Skin epidermis (tissue), 12 donors: ENCODE data around the gene CAMK2A.

ENCODE experiments used
- H3K27ac ChIP-seq, 21 experiments: fragments of 200-600 bp; sonication (generic) in 11 of 21; one replicate each; pipeline ENCODE4 v1.5.0; 2020; ENCODE audit warnings: mild to moderate bottlenecking in 3 of 21, inconsistent platforms in 2 of 21, moderate library complexity in 2 of 21
- H3K4me3 ChIP-seq, 7 experiments: fragments of 200-600 bp; sonication (generic) in 2 of 7; one replicate each; pipeline ENCODE4 v1.5.0; 2020; ENCODE audit warnings: inconsistent platforms in 2 of 7, mild to moderate bottlenecking in 2 of 7, moderate library complexity in 1 of 7

CAMK2A gene

GRCh38 chr5:150317048-150318003 is 27.8 kb upstream of the CAMK2A start:
- peak overlapping the region in 8 of 21 experiments; percentile 2 to 70 (median 34) for H3K27ac ChIP-seq

GRCh38 chr5:150316320-150316719 is 26.7 kb upstream of the CAMK2A start:
- H3K27ac ChIP-seq, result peak overlapping the region in 2 of 21 experiments; percentile 54 to 68
- no peak overlapping the region for H3K4me3 ChIP-seq

More at GRCh38 chr5:150317048-150318003, 27.8 kb upstream of the CAMK2A start:
- no peak overlapping the region for H3K4me3 ChIP-seq

GRCh38 chr5:150315245-150315644 is 25.7 kb upstream of the CAMK2A start:
- no peak overlapping the region for H3K4me3 ChIP-seq
- no peak overlapping the region for H3K27ac ChIP-seq

DNA sequence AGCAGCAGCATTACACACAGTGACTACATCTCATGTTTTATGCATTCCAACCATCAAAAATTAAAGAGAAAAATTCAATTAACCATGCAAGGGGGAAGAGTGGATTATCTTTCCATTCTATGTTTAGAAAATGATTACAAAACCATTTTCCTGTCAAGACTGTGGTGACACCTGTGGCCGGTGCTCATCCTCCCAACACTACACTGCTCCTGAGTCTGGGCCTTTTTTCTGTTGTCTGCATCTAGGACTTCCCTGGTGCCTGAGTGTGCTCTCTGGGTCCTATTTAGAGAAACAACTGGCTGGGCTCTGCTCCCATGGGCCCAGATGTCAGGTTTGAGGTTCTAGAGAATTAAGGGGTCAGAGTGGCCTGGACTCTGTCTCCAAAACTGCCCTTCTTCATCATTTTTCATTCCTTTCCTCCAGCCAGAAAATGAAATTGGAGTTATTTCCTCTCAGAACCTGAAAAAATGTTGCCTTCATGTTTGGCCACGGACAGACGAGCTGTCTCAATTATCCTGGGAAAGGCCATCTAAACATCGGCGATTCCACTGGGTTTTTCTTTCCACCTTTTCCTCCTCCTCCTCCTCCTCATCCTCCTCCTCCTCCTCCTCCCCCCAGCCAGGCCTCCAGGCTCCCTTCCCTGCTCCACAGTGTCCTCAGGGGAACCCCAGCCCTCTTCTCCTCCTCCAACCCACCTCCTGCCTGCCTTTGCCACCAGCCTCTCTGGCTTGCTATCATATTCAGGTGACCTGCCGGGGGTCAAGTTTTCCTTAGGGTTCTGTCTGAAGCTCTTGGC is 24.5 kb upstream of the CAMK2A start:
- no peak overlapping the region for H3K27ac ChIP-seq

DNA sequence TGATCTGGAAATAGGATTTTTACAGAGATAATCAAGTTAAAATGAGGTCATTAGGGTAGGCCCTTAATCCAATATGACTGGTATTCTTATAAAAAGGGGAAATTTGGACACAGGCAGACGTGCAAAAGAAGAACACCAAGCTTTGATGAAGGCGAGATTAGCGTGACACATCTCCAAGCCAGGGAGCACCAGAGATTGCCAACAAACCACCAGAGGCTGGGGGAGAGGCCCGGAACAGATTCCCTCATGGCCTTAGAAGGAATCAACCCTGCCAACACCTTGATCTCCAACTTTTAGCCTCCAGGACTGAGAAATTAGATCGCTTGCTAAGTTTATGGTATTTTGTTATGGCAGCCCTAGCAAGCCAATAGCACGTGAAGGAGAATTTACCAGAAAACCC is 23.9 kb upstream of the CAMK2A start:
- Histone ChIP-seq H3K4me3 (no peak overlapping the region), H3K27ac (no peak overlapping the region)

More for the DNA sequence above, 24.5 kb upstream of the CAMK2A start:
- no peak overlapping the region for H3K4me3 ChIP-seq

GRCh38 chr5:150312518-150312917 is 22.9 kb upstream of the CAMK2A start:
- Histone ChIP-seq H3K27ac (no peak overlapping the region), H3K4me3 (no peak overlapping the region)

GRCh38 chr5:150311015-150311692 is 21.6 kb upstream of the CAMK2A start:
- H3K4me3 ChIP-seq, result no peak overlapping the region
- no peak overlapping the region for H3K27ac ChIP-seq

- Histone ChIP-seq H3K27ac (no peak overlapping the region), H3K4me3 (no peak overlapping the region)
Observed at GRCh38 chr5:150310246-150310645, 20.7 kb upstream of the CAMK2A start.

GRCh38 chr5:150309886-150310239 is 20.3 kb upstream of the CAMK2A start:
- Histone ChIP-seq H3K4me3 (no peak overlapping the region), H3K27ac (no peak overlapping the region)

DNA sequence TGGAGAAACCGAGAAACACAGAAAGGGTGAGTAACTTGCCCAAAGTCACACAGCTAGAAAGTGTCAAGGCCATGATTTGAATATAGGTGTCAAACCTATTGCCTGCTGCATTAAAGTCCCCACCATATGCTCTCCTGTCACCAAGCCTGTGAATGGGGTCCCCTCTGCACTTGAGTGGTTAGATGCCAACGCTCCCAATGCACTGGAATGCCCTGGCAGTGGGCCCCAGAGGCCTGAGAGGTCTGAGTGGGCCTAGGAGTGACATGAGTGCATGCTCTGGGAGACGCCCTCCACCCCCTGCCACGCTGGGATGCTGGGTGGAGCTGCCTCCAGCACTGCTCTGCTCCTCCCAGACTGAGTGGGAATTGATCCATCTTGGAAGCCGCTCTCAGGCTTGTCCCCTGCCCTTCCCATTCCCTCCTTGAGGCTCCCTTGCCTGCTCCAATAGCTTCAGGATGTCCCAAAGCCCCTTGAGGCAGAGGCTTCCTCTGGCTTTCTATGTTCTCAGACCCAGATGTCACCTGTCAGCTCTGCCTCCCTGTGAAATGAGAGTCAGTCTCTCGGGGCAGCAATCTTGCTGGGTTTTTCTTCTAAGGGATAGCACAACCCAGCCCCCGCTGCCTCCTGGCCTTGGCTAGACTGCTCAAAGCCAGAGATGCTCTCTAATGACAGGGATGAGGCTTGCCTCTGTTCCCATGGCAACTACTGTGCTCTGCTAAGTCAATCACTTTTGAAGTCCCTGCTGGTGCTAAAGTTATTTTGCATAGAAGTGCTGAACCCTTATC is 19.7 kb upstream of the CAMK2A start:
- Histone ChIP-seq H3K27ac (no peak overlapping the region), H3K4me3 (no peak overlapping the region)

GRCh38 chr5:150307617-150308426 is 18.2 kb upstream of the CAMK2A start:
- H3K4me3 ChIP-seq, result no peak overlapping the region

GRCh38 chr5:150306775-150307174 is 17.2 kb upstream of the CAMK2A start:
- Histone ChIP-seq H3K4me3 (no peak overlapping the region), H3K27ac (no peak overlapping the region)

More at GRCh38 chr5:150307617-150308426, 18.2 kb upstream of the CAMK2A start:
- H3K27ac ChIP-seq, result no peak overlapping the region

DNA sequence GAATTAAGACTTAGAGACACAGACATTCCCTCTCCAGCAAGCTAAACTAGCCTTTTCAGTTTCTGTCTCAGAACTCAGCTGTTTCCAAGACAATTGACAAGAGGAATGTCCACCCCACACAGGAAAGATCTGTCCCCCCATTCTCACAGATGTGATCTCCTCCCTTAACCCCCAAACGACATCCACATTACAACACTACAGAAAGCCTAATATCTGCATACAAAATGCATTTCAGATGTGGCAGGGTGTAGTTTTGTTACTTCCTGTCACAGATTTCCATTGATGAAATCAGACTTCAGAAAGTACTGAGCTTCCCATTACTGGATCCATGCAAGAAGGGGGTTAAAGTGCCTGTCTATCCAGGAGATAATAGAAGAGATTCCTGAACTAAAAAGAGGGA is 16.0 kb upstream of the CAMK2A start:
- H3K27ac ChIP-seq, result no peak overlapping the region
- no peak overlapping the region for H3K4me3 ChIP-seq

- no peak overlapping the region for H3K4me3 ChIP-seq
Observed at GRCh38 chr5:150305095-150305494, 15.5 kb upstream of the CAMK2A start.

DNA sequence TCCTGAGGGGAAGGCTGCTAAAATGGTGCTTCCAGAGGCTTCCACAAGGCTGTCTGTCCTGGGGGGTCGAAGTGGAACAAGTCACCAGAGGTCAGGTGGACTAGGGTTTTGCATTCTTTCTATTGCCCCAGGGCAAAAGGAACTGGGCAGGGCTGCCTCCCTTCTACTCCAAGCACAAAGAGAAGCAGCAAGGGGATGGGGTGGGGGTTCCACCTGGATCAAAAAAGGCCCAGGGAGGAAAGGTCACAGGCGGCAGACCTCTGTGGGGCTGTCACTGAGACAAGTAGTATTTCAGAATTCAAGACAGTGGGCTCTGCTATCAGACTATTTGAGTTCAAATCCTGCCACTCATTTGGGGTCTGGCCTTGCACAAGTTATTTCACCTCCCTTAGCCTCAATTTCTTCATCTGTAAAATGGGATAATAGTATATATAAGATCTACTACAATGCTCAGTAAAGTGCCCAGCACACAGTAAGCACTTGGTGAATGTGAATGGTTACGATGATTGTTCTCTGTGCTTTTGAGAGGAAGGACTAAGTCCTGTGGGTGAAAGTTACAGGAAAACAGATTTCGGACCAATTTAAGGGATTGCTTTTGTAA is 15.0 kb upstream of the CAMK2A start:
- no peak overlapping the region for H3K27ac ChIP-seq

More at GRCh38 chr5:150305095-150305494, 15.5 kb upstream of the CAMK2A start:
- no peak overlapping the region for H3K27ac ChIP-seq

GRCh38 chr5:150303660-150304386 is 14.2 kb upstream of the CAMK2A start:
- Histone ChIP-seq H3K27ac (peak overlapping the region in 1 of 21 experiments; percentile 57), H3K4me3 (no peak overlapping the region)

More for the DNA sequence above, 15.0 kb upstream of the CAMK2A start:
- H3K4me3 ChIP-seq, result no peak overlapping the region

DNA sequence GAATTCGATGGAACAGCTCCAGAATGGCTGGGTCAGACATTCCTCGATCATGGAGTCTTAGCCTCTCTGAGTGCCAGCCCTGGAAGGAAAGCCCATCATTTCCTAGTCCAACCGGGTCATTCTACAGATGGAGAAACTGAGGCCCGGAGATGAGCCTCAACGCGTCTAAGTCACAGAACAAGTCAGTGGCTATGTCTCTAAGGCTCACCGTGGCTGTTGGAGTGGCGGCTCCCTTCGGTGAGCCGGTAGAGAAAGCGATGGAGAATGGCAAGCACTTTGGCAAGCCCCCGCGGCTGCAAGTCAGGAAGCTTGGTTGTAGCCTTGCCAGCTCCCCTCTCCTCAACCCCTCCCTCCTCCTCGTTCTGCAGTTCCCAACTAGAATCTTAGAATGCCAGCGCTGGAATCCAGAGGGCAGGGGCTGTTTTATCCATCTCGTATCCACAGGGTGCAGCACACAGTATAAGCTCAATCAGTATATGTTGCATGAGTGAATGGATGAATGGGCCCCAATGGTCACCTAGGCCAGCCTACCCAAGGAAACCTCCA is 13.6 kb upstream of the CAMK2A start:
- H3K27ac ChIP-seq, result peak overlapping the region in 3 of 21 experiments; percentile 32 to 57 (median 43)
- peak overlapping the region in 4 of 7 experiments; percentile 19 to 41 (median 34) for H3K4me3 ChIP-seq
